Fibroblast of mammary gland (primary cell): ENCODE results near the gene ULK4.
A peak's percentile ranks its signal among the peaks of the same experiment; 100 is the strongest.
"Not testable (repeated sequence)": the region's sequence is repeated elsewhere in the genome, so short reads cannot be mapped to it uniquely, and the experiment has no call there.

Experiments used
- DNase-seq: peaks from one replicate; pipeline ENCODE4 v3.0.0-alpha.2; 2010; ENCODE audit warnings: low read depth
- H3K4me3 ChIP-seq: 2 replicates; pipeline ENCODE4 v1.5.1; 2011; ENCODE audit warnings: low read depth, mild to moderate bottlenecking, low read length, moderate library complexity; ENCODE audit not compliant: control insufficient read depth
- TF ChIP-seq, protein P1 (sequence below): conservative IDR thresholded peaks from 2 replicates; pipeline ENCODE4 v1.5.1; 2011; ENCODE audit warnings: low read depth, low read length, inconsistent platforms; ENCODE audit not compliant: control insufficient read depth, insufficient read depth

Gene ULK4

DNA sequence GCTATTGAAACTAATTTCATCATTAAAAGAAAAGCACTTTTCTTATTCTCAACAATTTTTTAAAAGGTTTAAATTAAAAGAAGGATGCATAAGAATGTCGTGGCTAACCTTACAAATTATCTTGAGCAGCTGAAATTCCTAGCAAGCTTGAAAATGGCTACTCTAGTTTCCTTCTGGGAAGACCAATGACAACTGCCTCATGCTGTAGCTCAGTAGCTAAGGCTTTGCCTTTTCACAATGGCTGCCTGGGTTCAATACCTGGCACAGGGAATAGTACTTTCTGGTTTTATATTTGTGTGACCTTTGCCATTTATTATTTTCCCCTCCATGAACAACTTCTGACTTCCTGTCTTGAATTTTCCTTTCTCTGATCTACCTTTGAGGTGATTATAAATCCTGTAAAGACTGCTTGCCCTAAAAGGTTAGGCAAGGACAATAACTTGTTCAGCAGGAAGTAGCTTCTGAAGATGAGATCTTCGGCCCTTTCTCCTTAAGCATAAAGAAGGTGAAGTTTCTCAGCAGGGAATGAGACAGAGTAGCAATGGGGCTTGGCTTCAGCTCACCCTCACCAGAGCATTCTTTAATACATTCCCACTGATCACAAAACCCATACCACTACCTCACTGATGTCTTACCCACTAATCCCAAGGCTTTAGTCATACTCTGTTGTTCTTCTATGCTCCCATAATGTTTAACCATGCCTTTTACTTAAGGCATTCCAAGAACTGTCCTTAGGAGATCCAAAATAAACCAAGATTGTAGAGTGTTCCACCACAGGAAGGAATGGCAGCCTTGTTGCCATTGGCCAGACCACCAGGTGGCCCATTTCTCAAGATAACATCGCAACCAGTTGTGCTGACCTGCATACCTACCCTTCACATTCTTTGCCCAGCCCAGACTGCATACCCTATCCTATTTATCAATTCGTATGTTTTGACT lies 276.8 kb downstream of the ULK4 start:
- no peak for DNase-seq
- H3K4me3 ChIP-seq: no peak overlapping the region
- TF ChIP-seq, protein P1, sequence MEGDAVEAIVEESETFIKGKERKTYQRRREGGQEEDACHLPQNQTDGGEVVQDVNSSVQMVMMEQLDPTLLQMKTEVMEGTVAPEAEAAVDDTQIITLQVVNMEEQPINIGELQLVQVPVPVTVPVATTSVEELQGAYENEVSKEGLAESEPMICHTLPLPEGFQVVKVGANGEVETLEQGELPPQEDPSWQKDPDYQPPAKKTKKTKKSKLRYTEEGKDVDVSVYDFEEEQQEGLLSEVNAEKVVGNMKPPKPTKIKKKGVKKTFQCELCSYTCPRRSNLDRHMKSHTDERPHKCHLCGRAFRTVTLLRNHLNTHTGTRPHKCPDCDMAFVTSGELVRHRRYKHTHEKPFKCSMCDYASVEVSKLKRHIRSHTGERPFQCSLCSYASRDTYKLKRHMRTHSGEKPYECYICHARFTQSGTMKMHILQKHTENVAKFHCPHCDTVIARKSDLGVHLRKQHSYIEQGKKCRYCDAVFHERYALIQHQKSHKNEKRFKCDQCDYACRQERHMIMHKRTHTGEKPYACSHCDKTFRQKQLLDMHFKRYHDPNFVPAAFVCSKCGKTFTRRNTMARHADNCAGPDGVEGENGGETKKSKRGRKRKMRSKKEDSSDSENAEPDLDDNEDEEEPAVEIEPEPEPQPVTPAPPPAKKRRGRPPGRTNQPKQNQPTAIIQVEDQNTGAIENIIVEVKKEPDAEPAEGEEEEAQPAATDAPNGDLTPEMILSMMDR: no peak

GRCh38 chr3:41683666-41684350 lies 278.1 kb downstream of the ULK4 start:
- DNase-seq: peak; percentile 42
- TF ChIP-seq, protein P1: no peak
- H3K4me3 ChIP-seq: no peak overlapping the region

GRCh38 chr3:41682996-41683395 lies 278.9 kb downstream of the ULK4 start:
- TF ChIP-seq, protein P1: no peak
- peak; percentile 48 for DNase-seq
- H3K4me3 ChIP-seq: no peak overlapping the region

- no peak for DNase-seq
- no peak overlapping the region for H3K4me3 ChIP-seq
- TF ChIP-seq, protein P1: no peak
Measured at GRCh38 chr3:41682382-41682781, 279.5 kb downstream of the ULK4 start.

GRCh38 chr3:41681479-41681878 lies 280.4 kb downstream of the ULK4 start:
- DNase-seq: peak; percentile 90
- TF ChIP-seq, protein P1: no peak
- no peak overlapping the region for H3K4me3 ChIP-seq

GRCh38 chr3:41679374-41679773 lies 282.5 kb downstream of the ULK4 start:
- TF ChIP-seq, protein P1: no peak
- DNase-seq: peak; percentile 12
- H3K4me3 ChIP-seq: no peak overlapping the region

- H3K4me3 ChIP-seq, DNase-seq: not testable (repeated sequence)
Measured at GRCh38 chr3:41675102-41675501, 286.8 kb downstream of the ULK4 start.
